Measurements from ENCODE around the gene CTF1. TPM values are rescaled to one million over a fixed set of nuclear protein-coding genes. Genes with fewer than 3 reads are reported as not detected.
A peak's percentile ranks its signal among the peaks of the same experiment; 100 is the strongest.

Gene CTF1
- total and polyA plus RNA-seq, 10 of the 15 experiments (the other 5 are each of a cell fraction or from before 2014, with no cell fraction given), result 0.04 to 0.46 (median 0.11) TPM; not detected in 3

GRCh38 chr16:30950516-30951065, 54.2 kb downstream of the CTF1 start:
- H3K9ac ChIP-seq (ENCODE audit: control insufficient read depth, insufficient read depth, low read length), result peak overlapping the region; percentile 82
- peak overlapping the region; percentile 77 for H3K4me2 ChIP-seq (ENCODE audit: control insufficient read depth, insufficient read depth)
- no peaks in the 10 kb centered on the region for H3K27me3 ChIP-seq (replicated peaks in 1 of 2; ENCODE audit: control insufficient read depth in 2 of 2, insufficient read depth in 2 of 2, low read length in 1 of 2)
- no TSS peak for BruUV-seq (replicated peaks)
- FAIRE-seq (no peak), ATAC-seq (no peak), DNase-seq (ENCODE audit: low read depth, low spot score) (no peak)
- peaks cover 13% of the 10 kb centered on the region for H3K4me1 ChIP-seq (ENCODE audit: control insufficient read depth, insufficient read depth, low read length)
- 0 out of 4 replicates have a peak, but pooled peaks cover 1 to 8% of the 10 kb centered on the region in 2 experiments for H3K36me3 ChIP-seq (ENCODE audit: control insufficient read depth in 2 of 2, insufficient read depth in 2 of 2, low read length in 1 of 2)
- ChIA-PET CTCF (interaction anchor here (0.8 to 2.0 kb wide), 8 partner anchors 9 to 918 kb away, joined by 3 to 14 read pairs (median 4); partner anchors contain the start of genes ZNF646 and ZNF668), RAD21 (ENCODE audit: unreplicated experiment) (interaction anchor here (0.9 to 1.1 kb wide), 3 partner anchors 76 to 191 kb away, joined by 3 to 4 read pairs (median 3); no protein-coding TSS in a partner anchor), POLR2A (interaction anchor here (0.6 to 1.2 kb wide), 5 partner anchors 9 to 923 kb away, joined by 3 to 7 read pairs (median 4); partner anchors contain the start of gene ZNF267), SMC1A (ENCODE audit: uncharacterized antibody, unreplicated experiment) (interaction anchor here (0.8 to 1.7 kb wide), 2 partner anchors 9 to 918 kb away, joined by 3 to 5 read pairs; no protein-coding TSS in a partner anchor)
- no peaks in the 10 kb centered on the region for H3K9me3 ChIP-seq (replicated peaks; ENCODE audit: control insufficient read depth, insufficient read depth, low read length)
- no peak overlapping the region for H2AFZ ChIP-seq (ENCODE audit: control insufficient read depth, low read depth, low read length)
- in situ Hi-C loops (cut with MboI) (loop anchor here (10.0 kb wide), 2 partner anchors 764 to 924 kb away; partner anchors contain the start of gene ZNF267), intact Hi-C loops (cut with micrococcal nuclease; ENCODE audit: unreplicated experiment) (loop anchor here (10.0 kb wide), 2 partner anchors 144 to 924 kb away; partner anchors contain the start of genes VKORC1 and ZNF267)
- WGBS (ENCODE audit: insufficient coverage, insufficient replicate concordance, low lambda C conversion rate, missing lambda C conversion rate), result 90% methylated on average over 8 of the region's 8 CpGs
- no peaks in the 10 kb centered on the region for H4K20me1 ChIP-seq (ENCODE audit: control insufficient read depth, insufficient read depth)
- H3K79me2 ChIP-seq (ENCODE audit: control insufficient read depth, insufficient read depth, low read length), result peaks cover 19% of the 10 kb centered on the region
- H3K27ac ChIP-seq (ENCODE audit: control insufficient read depth, insufficient read depth), result peak overlapping the region; percentile 82
- TF ChIP-seq SIN3A (IDR thresholded peaks at IDR 0.05; ENCODE audit: low read depth, low read length) (0 out of 2 replicates have a peak, but pooled peaks have one; percentile 9), ATF7 (IDR thresholded peaks at IDR 0.05; ENCODE audit: low read depth) (no peak)
- H3K4me3 ChIP-seq, result peak overlapping the region; percentile 99

- FAIRE-seq (no peak), DNase-seq (ENCODE audit: low read depth, low spot score) (no peak), ATAC-seq (no peak)
- Histone ChIP-seq H3K27me3 (replicated peaks in 1 of 2; ENCODE audit: control insufficient read depth in 2 of 2, insufficient read depth in 2 of 2, low read length in 1 of 2) (no peaks in the 10 kb centered on the region), H3K9me3 (replicated peaks; ENCODE audit: control insufficient read depth, insufficient read depth, low read length) (no peaks in the 10 kb centered on the region), H3K27ac (ENCODE audit: control insufficient read depth, insufficient read depth) (no peak overlapping the region), H3K4me3 (no peak overlapping the region), H3K36me3 (ENCODE audit: control insufficient read depth in 2 of 2, insufficient read depth in 2 of 2, low read length in 1 of 2) (0 out of 4 replicates have a peak, but pooled peaks cover 1 to 8% of the 10 kb centered on the region in 2 experiments), H4K20me1 (ENCODE audit: control insufficient read depth, insufficient read depth) (no peaks in the 10 kb centered on the region), H3K9ac (ENCODE audit: control insufficient read depth, insufficient read depth, low read length) (no peak overlapping the region), H3K4me1 (ENCODE audit: control insufficient read depth, insufficient read depth, low read length) (peaks cover 13% of the 10 kb centered on the region), H3K79me2 (ENCODE audit: control insufficient read depth, insufficient read depth, low read length) (peaks cover 19% of the 10 kb centered on the region), H2AFZ (ENCODE audit: control insufficient read depth, low read depth, low read length) (no peak overlapping the region), H3K4me2 (ENCODE audit: control insufficient read depth, insufficient read depth) (peak overlapping the region; percentile 77; the same call in 1 of the 2 replicates)
- RAD21 ChIA-PET (ENCODE audit: unreplicated experiment), result interaction anchor here (0.9 kb wide), 1 partner anchor 142 kb away, joined by 3 read pairs; no protein-coding TSS in a partner anchor
- SMC1A ChIA-PET (ENCODE audit: uncharacterized antibody, unreplicated experiment), result no interaction called here
- no TSS peak for BruUV-seq (replicated peaks)
- in situ Hi-C loops (cut with MboI), result loop anchor here (10.0 kb wide), 2 partner anchors 764 to 924 kb away; partner anchors contain the start of gene ZNF267
- intact Hi-C loops (cut with micrococcal nuclease; ENCODE audit: unreplicated experiment), result loop anchor here (10.0 kb wide), 2 partner anchors 144 to 924 kb away; partner anchors contain the start of genes VKORC1 and ZNF267
- POLR2A ChIA-PET, result no interaction called here
- 90% methylated on average over 1 of the region's 1 CpG for WGBS (ENCODE audit: insufficient coverage, insufficient replicate concordance, low lambda C conversion rate, missing lambda C conversion rate)
- TF ChIP-seq SMARCA5 (IDR thresholded peaks at IDR 0.05) (0 out of 2 replicates have a peak, but pooled peaks have one; percentile 49), RUNX3 (IDR thresholded peaks at IDR 0.05; ENCODE audit: low read length) (no peak)
- CTCF ChIA-PET, result interaction anchor here (0.9 to 2.0 kb wide), 4 partner anchors 10 to 918 kb away, joined by 3 to 14 read pairs (median 5); no protein-coding TSS in a partner anchor
Measured at GRCh38 chr16:30951193-30951592, 54.8 kb downstream of the CTF1 start.

Measured in GM12878 (cell line).